ENCODE data around the gene OR1E1.

DNA sequence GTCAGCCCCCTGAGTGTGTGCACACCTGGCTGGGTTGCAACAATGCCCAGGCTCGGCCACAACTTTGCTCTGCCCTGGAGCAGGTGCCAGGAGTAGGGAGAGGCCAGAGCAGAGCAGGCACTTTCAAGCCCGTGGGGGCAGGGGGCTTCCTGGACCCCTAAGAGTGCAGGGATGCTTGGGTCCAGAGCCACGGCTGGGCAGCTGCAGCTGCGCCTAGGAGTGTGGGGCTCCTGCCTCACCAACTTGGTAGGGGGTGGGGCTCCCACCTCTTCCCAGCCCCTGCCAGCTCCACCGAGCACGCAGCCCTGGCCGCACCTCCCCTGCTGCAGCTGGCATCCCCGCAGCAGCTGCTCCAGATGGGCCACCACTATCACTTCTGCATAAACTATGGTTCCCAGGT is 19.9 kb downstream of the OR1E1 start:
- TF ChIP-seq POLR2A (IDR thresholded peaks at IDR 0.05), result no peak
- TF ChIP-seq, protein P1, sequence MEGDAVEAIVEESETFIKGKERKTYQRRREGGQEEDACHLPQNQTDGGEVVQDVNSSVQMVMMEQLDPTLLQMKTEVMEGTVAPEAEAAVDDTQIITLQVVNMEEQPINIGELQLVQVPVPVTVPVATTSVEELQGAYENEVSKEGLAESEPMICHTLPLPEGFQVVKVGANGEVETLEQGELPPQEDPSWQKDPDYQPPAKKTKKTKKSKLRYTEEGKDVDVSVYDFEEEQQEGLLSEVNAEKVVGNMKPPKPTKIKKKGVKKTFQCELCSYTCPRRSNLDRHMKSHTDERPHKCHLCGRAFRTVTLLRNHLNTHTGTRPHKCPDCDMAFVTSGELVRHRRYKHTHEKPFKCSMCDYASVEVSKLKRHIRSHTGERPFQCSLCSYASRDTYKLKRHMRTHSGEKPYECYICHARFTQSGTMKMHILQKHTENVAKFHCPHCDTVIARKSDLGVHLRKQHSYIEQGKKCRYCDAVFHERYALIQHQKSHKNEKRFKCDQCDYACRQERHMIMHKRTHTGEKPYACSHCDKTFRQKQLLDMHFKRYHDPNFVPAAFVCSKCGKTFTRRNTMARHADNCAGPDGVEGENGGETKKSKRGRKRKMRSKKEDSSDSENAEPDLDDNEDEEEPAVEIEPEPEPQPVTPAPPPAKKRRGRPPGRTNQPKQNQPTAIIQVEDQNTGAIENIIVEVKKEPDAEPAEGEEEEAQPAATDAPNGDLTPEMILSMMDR (IDR thresholded peaks at IDR 0.05), result no peak

Measured in lower leg skin (tissue), 3 donors.